Erythroblast (primary cell): Measurements from ENCODE around the gene GRM7.

Experiments used
- GATA1 ChIP-seq: IDR thresholded peaks from 2 replicates; pipeline ENCODE4 v1.6.1; 2011; ENCODE audit warnings: low read depth, mild to moderate bottlenecking, control low read depth, low read length, moderate library complexity
- POLR2A ChIP-seq: IDR thresholded peaks from 2 replicates; pipeline ENCODE4 v1.6.1; 2011; ENCODE audit warnings: mild to moderate bottlenecking, low read length

- no peak for TF ChIP-seq POLR2A
- TF ChIP-seq GATA1: no peak
These were observed 393.3 kb downstream of the GRM7 start for GRCh38 chr3:7254251-7254650.
